Liver (tissue), 3 donors: ENCODE data around the gene NHSL2.

Experiments
- EGR1 ChIP-seq, 2 donors: IDR thresholded peaks; 2 replicates each; pipeline ENCODE4 v1.6.1; 2016 to 2018; ENCODE audit warnings: antibody characterized with exemption in 2 of 2, low read depth in 2 of 2
- FOXA1 ChIP-seq: IDR thresholded peaks from 2 replicates; pipeline ENCODE4 v1.6.1; 2016; ENCODE audit warnings: antibody characterized with exemption
- GABPA ChIP-seq, 2 donors: IDR thresholded peaks in 1 of 2; conservative IDR thresholded peaks in 1 of 2; 2 replicates each; pipeline ENCODE4 v1.6.1; 2016; ENCODE audit warnings: antibody characterized with exemption in 2 of 2, mild to moderate bottlenecking in 1 of 2, moderate library complexity in 1 of 2
- RAD21 ChIP-seq, 2 donors: IDR thresholded peaks; 2 replicates each; pipeline ENCODE4 v1.6.1; 2016; ENCODE audit warnings: antibody characterized with exemption in 2 of 2, mild to moderate bottlenecking in 2 of 2
- TAF1 ChIP-seq: conservative IDR thresholded peaks from 2 replicates; pipeline ENCODE4 v1.6.1; 2016; ENCODE audit warnings: antibody characterized with exemption, mild to moderate bottlenecking
- YY1 ChIP-seq: IDR thresholded peaks from 2 replicates; pipeline ENCODE4 v1.6.1; 2016; ENCODE audit warnings: antibody characterized with exemption, mild to moderate bottlenecking
- TF ChIP-seq, protein P1 (sequence below): fragments of 150-350 bp; IDR thresholded peaks from 2 replicates; pipeline ENCODE4 v1.5.1; 2017; ENCODE audit warnings: improper control_type of control experiment, low read depth, low read length; ENCODE audit not compliant: missing input control
- donor health status: healthy.
- donor health status: healthy.

DNA sequence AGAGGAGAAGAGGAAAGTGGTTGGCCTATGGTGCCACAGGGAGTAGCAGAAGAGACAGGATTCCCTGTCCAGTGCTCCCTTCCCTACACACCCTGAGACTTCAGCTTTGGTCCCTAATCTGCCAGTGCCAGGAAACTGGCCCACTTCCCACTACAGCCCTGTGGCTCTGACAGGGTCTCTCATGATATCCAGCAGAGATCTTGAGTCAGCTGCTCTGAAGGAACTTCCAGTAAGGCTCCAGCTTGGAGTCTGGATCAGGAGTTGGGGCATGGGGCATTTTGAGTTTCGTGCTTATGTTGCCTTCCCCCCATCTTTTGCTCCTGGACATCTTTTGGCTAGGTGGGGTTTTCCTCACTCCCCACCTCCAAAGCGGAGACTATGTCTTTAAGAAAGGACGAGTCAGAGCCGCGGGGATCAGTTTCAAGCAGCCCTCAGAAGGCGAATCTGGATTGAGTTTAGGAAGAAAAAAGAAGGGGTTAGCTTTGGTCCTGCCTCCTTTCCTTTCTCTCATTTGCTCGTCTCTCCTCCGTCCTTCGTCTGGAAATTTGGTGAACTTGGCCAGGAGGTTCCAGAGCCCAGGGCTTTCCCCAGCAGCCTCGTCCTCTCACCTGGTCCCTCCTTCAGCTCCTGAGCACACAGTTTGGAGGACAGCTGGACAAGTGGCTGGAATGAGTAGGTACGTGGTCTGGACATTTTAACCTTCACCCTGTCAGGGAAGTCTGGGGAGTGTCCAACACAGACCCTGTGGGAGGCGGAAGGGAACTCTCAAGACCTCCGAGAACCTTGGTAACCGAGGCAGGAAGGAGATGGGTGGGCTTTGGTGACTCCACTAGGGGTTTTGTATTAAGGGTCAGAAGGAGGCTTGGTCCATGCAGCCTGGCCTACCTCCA, 116.6 kb downstream of the NHSL2 start:
- TF ChIP-seq, protein P1, sequence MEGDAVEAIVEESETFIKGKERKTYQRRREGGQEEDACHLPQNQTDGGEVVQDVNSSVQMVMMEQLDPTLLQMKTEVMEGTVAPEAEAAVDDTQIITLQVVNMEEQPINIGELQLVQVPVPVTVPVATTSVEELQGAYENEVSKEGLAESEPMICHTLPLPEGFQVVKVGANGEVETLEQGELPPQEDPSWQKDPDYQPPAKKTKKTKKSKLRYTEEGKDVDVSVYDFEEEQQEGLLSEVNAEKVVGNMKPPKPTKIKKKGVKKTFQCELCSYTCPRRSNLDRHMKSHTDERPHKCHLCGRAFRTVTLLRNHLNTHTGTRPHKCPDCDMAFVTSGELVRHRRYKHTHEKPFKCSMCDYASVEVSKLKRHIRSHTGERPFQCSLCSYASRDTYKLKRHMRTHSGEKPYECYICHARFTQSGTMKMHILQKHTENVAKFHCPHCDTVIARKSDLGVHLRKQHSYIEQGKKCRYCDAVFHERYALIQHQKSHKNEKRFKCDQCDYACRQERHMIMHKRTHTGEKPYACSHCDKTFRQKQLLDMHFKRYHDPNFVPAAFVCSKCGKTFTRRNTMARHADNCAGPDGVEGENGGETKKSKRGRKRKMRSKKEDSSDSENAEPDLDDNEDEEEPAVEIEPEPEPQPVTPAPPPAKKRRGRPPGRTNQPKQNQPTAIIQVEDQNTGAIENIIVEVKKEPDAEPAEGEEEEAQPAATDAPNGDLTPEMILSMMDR: no peak
- no peak for TF ChIP-seq RAD21 (IDR thresholded peaks at IDR 0.05)
- no peak for TF ChIP-seq GABPA (IDR thresholded peaks at IDR 0.05 in 1 of 2, conservative IDR thresholded peaks at IDR 0.05 in 1 of 2)
- TF ChIP-seq FOXA1: no peak
- TF ChIP-seq EGR1 (IDR thresholded peaks at IDR 0.05; ENCODE audit: low read depth in 2 of 2): no peak
- TF ChIP-seq YY1: no peak
- TF ChIP-seq TAF1: no peak
